Stimulated activated CD8-positive, alpha-beta memory T cell treated with anti-CD3 and anti-CD28 coated beads, Interleukin-4, amount 100 ng/mL, for 4 hours (primary cell): ENCODE results near the gene SHISAL2A.
A peak's percentile ranks its signal among the peaks of the same experiment; 100 is the strongest.
"Not testable (repeated sequence)": the region's sequence is repeated elsewhere in the genome, so short reads cannot be mapped to it uniquely, and the experiment has no call there.

Experiments used
- DNase-seq, 2 donors: peaks; one replicate each; pipeline ENCODE4 v3.0.0-alpha.2; 2020; ENCODE audit warnings: low read depth in 2 of 2, low spot score in 1 of 2

Gene SHISAL2A

GRCh38 chr1:52680353-52680752 lies 47.4 kb downstream of the SHISAL2A start:
- DNase-seq = no peak

GRCh38 chr1:52681136-52681535 lies 48.2 kb downstream of the SHISAL2A start:
- DNase-seq = no peak

- no peak for DNase-seq
These were observed 50.5 kb downstream of the SHISAL2A start for GRCh38 chr1:52683367-52683940.

- DNase-seq = no peak
These were observed 51.6 kb downstream of the SHISAL2A start for GRCh38 chr1:52684545-52684944.

- DNase-seq = peak; percentile 42 to 49
These were observed 53.3 kb downstream of the SHISAL2A start for GRCh38 chr1:52686261-52686751.

- no peak for DNase-seq
These were observed 53.9 kb downstream of the SHISAL2A start for GRCh38 chr1:52686830-52687229.

GRCh38 chr1:52691821-52692220 lies 58.9 kb downstream of the SHISAL2A start:
- no peak for DNase-seq

GRCh38 chr1:52692697-52693096 lies 59.7 kb downstream of the SHISAL2A start:
- no peak for DNase-seq

GRCh38 chr1:52693351-52693750 lies 60.4 kb downstream of the SHISAL2A start:
- DNase-seq = not testable (repeated sequence)

- DNase-seq = no peak
These were observed 60.9 kb downstream of the SHISAL2A start for GRCh38 chr1:52693843-52694242.

- no peak for DNase-seq
These were observed 62.7 kb downstream of the SHISAL2A start for GRCh38 chr1:52695627-52696026.

- DNase-seq = peak in 1 of 2 donors; percentile 35
These were observed 65.1 kb downstream of the SHISAL2A start, which contains the start of gene COA7 for GRCh38 chr1:52697795-52698674. COA7 (minus strand) TSS chr1:52698347; CDS start chr1:52698326, 21 bp downstream.

GRCh38 chr1:52702886-52703787 lies 70.2 kb downstream of the SHISAL2A start:
- DNase-seq = peak; percentile 57 to 61

- no peak for DNase-seq
These were observed 73.2 kb downstream of the SHISAL2A start for GRCh38 chr1:52706136-52706670.
